HG02623 (cell line): ENCODE results near the gene FSHR.

Experiments
- ATAC-seq: cut with Tn5 transposase; IDR thresholded peaks from one replicate; pipeline ENCODE4 v1.9.1; 2021; ENCODE audit warnings: moderate library complexity; ENCODE audit not compliant: unreplicated experiment

Gene FSHR

GRCh38 chr2:48971801-48972200 is 182.5 kb downstream of the FSHR start:
- ATAC-seq, result no peak

- ATAC-seq, result no peak
Measured at GRCh38 chr2:48968011-48968410, 186.3 kb downstream of the FSHR start.

- no peak for ATAC-seq
Measured at GRCh38 chr2:48965204-48965603, 189.1 kb downstream of the FSHR start.

- ATAC-seq, result no peak
Measured at GRCh38 chr2:48961009-48961408, 193.3 kb downstream of the FSHR start.

GRCh38 chr2:48954935-48955334 is 199.4 kb downstream of the FSHR start:
- ATAC-seq, result no peak

GRCh38 chr2:48954311-48954710 is 200.0 kb downstream of the FSHR start:
- no peak for ATAC-seq

- ATAC-seq, result no peak
Measured at GRCh38 chr2:48952614-48953013, 201.7 kb downstream of the FSHR start.

- ATAC-seq, result no peak
Measured at GRCh38 chr2:48952143-48952542, 202.2 kb downstream of the FSHR start.

GRCh38 chr2:48948400-48949125 is 205.8 kb downstream of the FSHR start:
- no peak for ATAC-seq

GRCh38 chr2:48946449-48947048 is 207.8 kb downstream of the FSHR start:
- peak; percentile 94 for ATAC-seq

- ATAC-seq, result no peak
Measured at GRCh38 chr2:48944956-48945355, 209.4 kb downstream of the FSHR start.

- no peak for ATAC-seq
Measured at GRCh38 chr2:48943436-48943835, 210.9 kb downstream of the FSHR start.

- no peak for ATAC-seq
Measured at GRCh38 chr2:48941908-48942307, 212.4 kb downstream of the FSHR start.

GRCh38 chr2:48941456-48941855 is 212.9 kb downstream of the FSHR start:
- ATAC-seq, result no peak

- ATAC-seq, result no peak
Measured at GRCh38 chr2:48940606-48941005, 213.7 kb downstream of the FSHR start.

GRCh38 chr2:48939232-48939631 is 215.1 kb downstream of the FSHR start:
- ATAC-seq, result no peak

- ATAC-seq, result no peak
Measured at GRCh38 chr2:48938231-48938630, 216.1 kb downstream of the FSHR start.

- ATAC-seq, result no peak
Measured at GRCh38 chr2:48934807-48935206, 219.5 kb downstream of the FSHR start.

- no peak for ATAC-seq
Measured at GRCh38 chr2:48933828-48934497, 220.4 kb downstream of the FSHR start.

- no peak for ATAC-seq
Measured at GRCh38 chr2:48932667-48933066, 221.6 kb downstream of the FSHR start.

- ATAC-seq, result no peak
Measured at GRCh38 chr2:48929571-48930301, 224.6 kb downstream of the FSHR start.

- ATAC-seq, result no peak
Measured at GRCh38 chr2:48927355-48927754, 227.0 kb downstream of the FSHR start.
